Breast epithelium (tissue), 4 donors: ENCODE data around the gene SLC25A44. TPM values are rescaled to one million over a fixed set of nuclear protein-coding genes. Genes with fewer than 3 reads are reported as not detected.

ENCODE experiments used
- DNase-seq, 2 donors: peaks; one replicate each; pipeline ENCODE4 v3.0.0-alpha.2; 2019; ENCODE audit warnings: low spot score in 2 of 2
- H3K27ac ChIP-seq, 2 donors: fragments of 200-600 bp; sonication (generic) in 1 of 2; one replicate each; pipeline ENCODE4 v1.5.1; 2016 to 2019; ENCODE audit warnings: mild to moderate bottlenecking in 1 of 2
- H3K27me3 ChIP-seq, 2 donors: fragments of 200-600 bp; sonication (generic) in 1 of 2; one replicate each; pipeline versions ENCODE4 v1.5.1 to v1.6.0; 2017 to 2019; ENCODE audit warnings: control low read depth in 1 of 2, mild to moderate bottlenecking in 1 of 2
- H3K36me3 ChIP-seq: fragments of 200-600 bp; one replicate; pipeline ENCODE4 v1.5.1; 2019
- H3K4me1 ChIP-seq, 2 donors: fragments of 200-600 bp; sonication (generic); one replicate each; pipeline ENCODE4 v1.5.1; 2016 to 2019; ENCODE audit warnings: control low read depth in 1 of 2
- H3K4me3 ChIP-seq, 3 donors: fragments of 200-600 bp; sonication (generic); 1 replicate in 2 of 3; 2 replicates in 1 of 3; pipeline ENCODE4 v1.5.1; 2016 to 2019; ENCODE audit warnings: mild to moderate bottlenecking in 3 of 3, moderate library complexity in 2 of 3
- H3K9me3 ChIP-seq, 2 donors: fragments of 200-600 bp; sonication (generic) in 1 of 2; one replicate each; pipeline ENCODE4 v1.5.1; 2016 to 2019; ENCODE audit warnings: control low read depth in 1 of 2
- POLR2A ChIP-seq: fragments of 450-650 bp; IDR thresholded peaks from one replicate; pipeline ENCODE4 v1.6.1; 2016; ENCODE audit warnings: antibody characterized with exemption, mild to moderate bottlenecking, moderate library complexity
- POLR2AphosphoS5 ChIP-seq, 3 donors: sonication (generic); formaldehyde crosslinking; IDR thresholded peaks; one replicate each; pipeline ENCODE4 v1.6.1; 2017; ENCODE audit warnings: antibody characterized with exemption in 3 of 3
- intact Hi-C: fragments of 100-400 bp; cut with DNase I; formaldehyde crosslinking; loops from one replicate; pipeline ENCODE4 v1.15.1; 2023; ENCODE audit warnings: low total_unique reads
- total RNA-seq, 3 donors: library from RNA; depleted of rRNA; stranded (reverse); fragments of >200 nt; gene quantifications; one replicate each; pipeline ENCODE4 v1.1.0, GENCODE V29; 2016
- TF ChIP-seq, protein P1 (sequence below), 3 donors: fragments of 450-650 bp; IDR thresholded peaks; one replicate each; pipeline ENCODE4 v1.5.1; 2016 to 2017; ENCODE audit warnings: antibody characterized with exemption in 3 of 3, mild to moderate bottlenecking in 3 of 3, moderate library complexity in 3 of 3

The SLC25A44 gene
- total RNA-seq, 3 donors from 2014 or later = 10.7 to 23.7 (median 13.8) TPM

- Histone ChIP-seq H3K4me1 (peaks cover 0 to 11% of the 10 kb centered on the region in 2 donors), H3K9me3 (no peaks in the 10 kb centered on the region), H3K36me3 (peaks cover 6% of the 10 kb centered on the region), H3K27ac (no peak overlapping the region), H3K4me3 (no peak overlapping the region), H3K27me3 (no peaks in the 10 kb centered on the region)
- intact Hi-C loops = no loop called here
- peak in 1 of 2 donors; percentile 31 for DNase-seq
- TF ChIP-seq, protein P1, sequence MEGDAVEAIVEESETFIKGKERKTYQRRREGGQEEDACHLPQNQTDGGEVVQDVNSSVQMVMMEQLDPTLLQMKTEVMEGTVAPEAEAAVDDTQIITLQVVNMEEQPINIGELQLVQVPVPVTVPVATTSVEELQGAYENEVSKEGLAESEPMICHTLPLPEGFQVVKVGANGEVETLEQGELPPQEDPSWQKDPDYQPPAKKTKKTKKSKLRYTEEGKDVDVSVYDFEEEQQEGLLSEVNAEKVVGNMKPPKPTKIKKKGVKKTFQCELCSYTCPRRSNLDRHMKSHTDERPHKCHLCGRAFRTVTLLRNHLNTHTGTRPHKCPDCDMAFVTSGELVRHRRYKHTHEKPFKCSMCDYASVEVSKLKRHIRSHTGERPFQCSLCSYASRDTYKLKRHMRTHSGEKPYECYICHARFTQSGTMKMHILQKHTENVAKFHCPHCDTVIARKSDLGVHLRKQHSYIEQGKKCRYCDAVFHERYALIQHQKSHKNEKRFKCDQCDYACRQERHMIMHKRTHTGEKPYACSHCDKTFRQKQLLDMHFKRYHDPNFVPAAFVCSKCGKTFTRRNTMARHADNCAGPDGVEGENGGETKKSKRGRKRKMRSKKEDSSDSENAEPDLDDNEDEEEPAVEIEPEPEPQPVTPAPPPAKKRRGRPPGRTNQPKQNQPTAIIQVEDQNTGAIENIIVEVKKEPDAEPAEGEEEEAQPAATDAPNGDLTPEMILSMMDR (IDR thresholded peaks at IDR 0.05) = no peak
- TF ChIP-seq POLR2AphosphoS5 (IDR thresholded peaks at IDR 0.05) (no peak), POLR2A (no peak)
Measured at GRCh38 chr1:156246781-156247459, 53.0 kb downstream of the SLC25A44 start.

DNA sequence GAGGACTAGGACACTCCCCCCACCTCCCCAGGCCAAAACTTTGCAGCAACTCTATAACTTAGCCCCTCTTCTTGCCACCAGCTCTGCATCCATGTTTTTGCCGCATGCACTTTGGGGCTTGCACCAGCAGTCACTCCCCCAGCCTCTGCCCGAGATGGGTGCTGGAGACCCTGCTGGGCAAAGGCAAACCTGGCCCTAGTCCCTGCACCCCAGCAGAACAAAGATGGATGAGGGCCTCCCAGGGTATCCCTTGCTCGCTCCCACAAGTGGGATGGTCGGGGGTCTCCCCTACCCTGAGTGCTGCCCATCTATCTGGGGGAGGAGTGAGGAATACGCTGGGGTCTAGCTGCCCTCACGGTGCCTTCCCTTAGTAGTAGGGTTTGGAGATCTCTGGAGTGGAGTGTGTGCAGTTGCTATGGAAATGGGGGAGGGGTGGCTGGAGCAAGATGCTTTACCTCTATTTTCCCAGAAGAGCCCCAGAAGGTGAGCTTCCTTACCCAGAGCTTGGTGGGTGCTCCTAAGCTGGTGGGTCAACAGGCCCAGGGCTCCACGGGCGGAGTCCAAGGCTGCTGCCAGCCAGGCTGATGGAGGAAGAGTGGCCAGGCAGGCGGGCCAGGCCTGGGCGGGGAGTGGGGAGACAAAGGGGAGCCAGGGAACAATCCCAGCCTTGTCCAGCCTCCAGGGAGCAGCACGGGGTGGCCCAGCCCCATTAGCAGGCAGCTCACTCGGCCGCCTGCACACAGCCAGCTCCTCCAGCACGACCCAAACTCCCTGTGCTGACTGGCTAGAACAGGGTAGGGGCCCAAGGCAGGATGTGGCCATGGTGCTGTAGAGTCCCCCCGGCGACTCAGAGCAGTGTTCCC lies 53.8 kb downstream of the SLC25A44 start, which contains the start of gene PAQR6:
PAQR6 (minus strand) TSS at position 597 of the 863 bp plus-strand sequence. CDS start 1,325 bp downstream, outside the sequence.
- DNase-seq = peak in 1 of 2 donors; percentile 61
- H3K4me1 ChIP-seq = peaks cover 0 to 11% of the 10 kb centered on the region in 2 donors
- intact Hi-C loops = no loop called here
- TF ChIP-seq POLR2AphosphoS5 (IDR thresholded peaks at IDR 0.05) (no peak), POLR2A (no peak)
- TF ChIP-seq, protein P1 (IDR thresholded peaks at IDR 0.05) = no peak
- peak within 1 kb of the TSS; percentile 10 for H3K27ac ChIP-seq
- H3K27me3 ChIP-seq = no peaks in the 10 kb centered on the region
- peak within 1 kb of the TSS in 1 of 3 donors; percentile 3 for H3K4me3 ChIP-seq
- peaks cover 8% of the 10 kb centered on the region for H3K36me3 ChIP-seq
- H3K9me3 ChIP-seq = no peaks in the 10 kb centered on the region

- Histone ChIP-seq H3K27ac (peak overlapping the region; percentile 10), H3K9me3 (no peaks in the 10 kb centered on the region), H3K36me3 (peaks cover 14% of the 10 kb centered on the region), H3K27me3 (no peaks in the 10 kb centered on the region), H3K4me1 (peaks cover 0 to 11% of the 10 kb centered on the region in 2 donors), H3K4me3 (peak overlapping the region in 1 of 3 donors; percentile 3)
- TF ChIP-seq, protein P1 (IDR thresholded peaks at IDR 0.05) = no peak
- TF ChIP-seq POLR2A = no peak
- TF ChIP-seq POLR2AphosphoS5 (IDR thresholded peaks at IDR 0.05) = no peak
- intact Hi-C loops = no loop called here
- DNase-seq = no peak
Measured at GRCh38 chr1:156248323-156248683, 54.4 kb downstream of the SLC25A44 start.

- TF ChIP-seq POLR2AphosphoS5 (IDR thresholded peaks at IDR 0.05) = no peak
- TF ChIP-seq, protein P1 (IDR thresholded peaks at IDR 0.05) = no peak
- TF ChIP-seq POLR2A = no peak
- intact Hi-C loops = no loop called here
- Histone ChIP-seq H3K9me3 (no peaks in the 10 kb centered on the region), H3K4me3 (no peak overlapping the region), H3K27me3 (no peaks in the 10 kb centered on the region), H3K4me1 (peaks cover 0 to 11% of the 10 kb centered on the region in 2 donors), H3K27ac (no peak overlapping the region), H3K36me3 (peaks cover 14% of the 10 kb centered on the region)
- DNase-seq = no peak
Measured at GRCh38 chr1:156249593-156249992, 55.7 kb downstream of the SLC25A44 start.

DNA sequence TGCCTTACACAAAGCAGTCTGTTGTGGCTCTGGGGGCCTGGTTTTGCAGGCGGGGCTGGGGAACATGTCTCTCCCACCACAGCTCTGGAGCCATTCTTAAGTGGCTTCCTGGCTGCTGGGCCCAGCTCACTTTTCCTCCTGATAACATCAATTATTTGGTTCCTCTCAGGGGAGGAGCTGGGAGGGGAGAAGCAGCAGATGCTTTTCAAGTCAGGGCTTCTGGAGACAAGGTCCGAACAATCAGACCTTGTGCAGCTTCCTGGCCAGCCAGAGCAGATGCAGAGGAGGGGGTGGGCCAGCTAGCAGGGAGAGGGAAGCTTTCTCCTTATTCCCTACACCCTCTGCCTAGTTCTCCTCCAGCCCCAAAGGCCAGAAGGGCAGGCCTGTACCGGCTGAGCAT lies 57.6 kb downstream of the SLC25A44 start:
- Histone ChIP-seq H3K36me3 (peaks cover 14% of the 10 kb centered on the region), H3K27ac (no peak overlapping the region), H3K27me3 (no peaks in the 10 kb centered on the region), H3K9me3 (no peaks in the 10 kb centered on the region), H3K4me1 (peaks cover 0 to 11% of the 10 kb centered on the region in 2 donors), H3K4me3 (no peak overlapping the region)
- TF ChIP-seq POLR2A (no peak), POLR2AphosphoS5 (IDR thresholded peaks at IDR 0.05) (no peak)
- TF ChIP-seq, protein P1 (IDR thresholded peaks at IDR 0.05) = no peak
- no peak for DNase-seq
- intact Hi-C loops = no loop called here
